Measurements from ENCODE around the gene MS4A10. TPM values are rescaled to one million over a fixed set of nuclear protein-coding genes. Genes with fewer than 3 reads are reported as not detected.

Gene MS4A10
- total RNA-seq = not detected

GRCh38 chr11:60785136-60785535 lies at the start of gene MS4A10:
Gene MS4A10, plus strand, starts transcription at chr11:60785333. Its CDS starts 5,003 bp downstream, at chr11:60790336.
- H3K9me3 Mint-ChIP-seq = no peaks in the 10 kb centered on the region
- no peak for DNase-seq
- no peak for ATAC-seq (replicated peaks in 1 of 2)
- no peaks in the 10 kb centered on the region for H3K36me3 Mint-ChIP-seq (ENCODE audit: insufficient read depth in 2 of 2)
- no peak within 1 kb of the TSS for H3K27ac Mint-ChIP-seq
- no peaks in the 10 kb centered on the region for H3K4me1 Mint-ChIP-seq (ENCODE audit: low read depth)
- no peak within 1 kb of the TSS for H3K4me3 Mint-ChIP-seq
- no peaks in the 10 kb centered on the region for H3K27me3 Mint-ChIP-seq (ENCODE audit: low read depth)

GRCh38 chr11:60739114-60739513 lies 46.0 kb upstream of the MS4A10 start:
- Mint-ChIP-seq H3K36me3 (ENCODE audit: insufficient read depth in 2 of 2) (no peaks in the 10 kb centered on the region), H3K4me3 (no peak overlapping the region), H3K4me1 (ENCODE audit: low read depth) (no peaks in the 10 kb centered on the region), H3K9me3 (no peaks in the 10 kb centered on the region), H3K27ac (no peak overlapping the region), H3K27me3 (ENCODE audit: low read depth) (peaks cover 16% of the 10 kb centered on the region)
- no peak for DNase-seq
- ATAC-seq (replicated peaks in 1 of 2) = no peak

DNA sequence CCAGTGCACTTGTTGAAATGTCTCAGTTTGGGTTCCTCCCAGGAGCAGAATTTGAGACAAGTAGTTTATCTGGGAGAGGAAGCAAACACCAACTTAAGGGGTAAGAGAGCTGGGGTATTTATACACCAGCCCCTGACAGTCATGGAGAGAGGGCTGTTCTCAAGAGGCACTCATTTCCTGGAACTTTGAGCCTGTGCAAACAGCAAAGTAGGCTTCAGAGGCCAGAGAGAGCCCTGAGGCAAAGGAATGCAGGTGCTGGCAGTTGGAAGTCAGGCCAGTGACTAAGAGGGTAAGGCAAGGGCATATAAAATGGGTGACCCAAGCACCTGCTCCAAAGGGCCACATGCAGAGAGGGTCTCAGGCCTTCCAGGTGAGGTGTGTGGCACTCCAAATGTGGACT lies 44.6 kb upstream of the MS4A10 start:
- no peaks in the 10 kb centered on the region for H3K4me1 Mint-ChIP-seq (ENCODE audit: low read depth)
- H3K9me3 Mint-ChIP-seq = no peaks in the 10 kb centered on the region
- DNase-seq (no peak), ATAC-seq (replicated peaks in 1 of 2) (no peak)
- H3K27me3 Mint-ChIP-seq (ENCODE audit: low read depth) = peaks cover 16% of the 10 kb centered on the region
- no peaks in the 10 kb centered on the region for H3K36me3 Mint-ChIP-seq (ENCODE audit: insufficient read depth in 2 of 2)
- no peak overlapping the region for H3K4me3 Mint-ChIP-seq
- H3K27ac Mint-ChIP-seq = no peak overlapping the region

DNA sequence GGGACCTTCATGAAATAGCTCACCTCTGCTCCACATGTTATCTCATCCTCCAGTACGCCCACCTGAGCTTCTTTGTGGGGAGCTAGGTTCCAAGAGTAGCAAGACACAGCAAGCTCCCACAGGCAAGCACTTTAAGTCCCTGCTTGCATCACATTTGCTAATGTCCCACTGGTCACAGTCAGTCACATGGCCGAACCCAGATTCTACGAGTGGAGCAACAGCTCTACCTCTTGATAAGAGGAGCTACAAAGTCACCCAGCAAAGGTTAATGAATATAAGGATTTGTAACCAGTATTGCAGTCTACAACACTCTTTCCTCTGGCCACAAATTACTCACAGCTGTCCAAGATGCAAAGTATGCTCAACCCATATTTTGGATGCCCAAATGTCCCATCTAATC lies 43.7 kb upstream of the MS4A10 start:
- peaks cover 16% of the 10 kb centered on the region for H3K27me3 Mint-ChIP-seq (ENCODE audit: low read depth)
- no peaks in the 10 kb centered on the region for H3K36me3 Mint-ChIP-seq (ENCODE audit: insufficient read depth in 2 of 2)
- H3K4me3 Mint-ChIP-seq = no peak overlapping the region
- no peaks in the 10 kb centered on the region for H3K9me3 Mint-ChIP-seq
- H3K27ac Mint-ChIP-seq = no peak overlapping the region
- no peaks in the 10 kb centered on the region for H3K4me1 Mint-ChIP-seq (ENCODE audit: low read depth)
- ATAC-seq (replicated peaks in 1 of 2) = no peak
- DNase-seq = no peak

DNA sequence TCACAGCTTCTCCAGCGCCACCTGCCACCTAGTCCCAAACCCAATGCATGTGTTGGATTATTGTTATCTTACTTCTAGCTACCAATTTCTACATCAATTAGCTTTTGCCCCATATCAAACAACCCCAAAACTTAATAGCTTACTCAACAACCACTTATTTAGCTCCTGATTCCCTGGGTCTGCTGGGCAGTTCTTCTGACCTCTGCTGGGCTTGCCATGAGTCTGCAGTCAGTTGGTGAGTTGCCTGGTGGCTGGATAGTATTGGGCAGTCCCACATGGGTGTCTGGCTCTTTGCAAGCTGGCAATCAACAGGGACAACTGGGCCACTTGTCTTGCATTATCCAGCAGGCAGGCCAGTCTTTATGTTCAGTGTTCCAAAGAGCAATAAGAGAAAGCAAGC lies 42.1 kb upstream of the MS4A10 start:
- Mint-ChIP-seq H3K36me3 (ENCODE audit: insufficient read depth in 2 of 2) (no peaks in the 10 kb centered on the region), H3K4me1 (ENCODE audit: low read depth) (no peaks in the 10 kb centered on the region), H3K4me3 (no peak overlapping the region), H3K9me3 (peaks cover 0 to 3% of the 10 kb centered on the region in 2 donors), H3K27ac (no peak overlapping the region), H3K27me3 (ENCODE audit: low read depth) (peaks cover 9% of the 10 kb centered on the region)
- ATAC-seq (replicated peaks in 1 of 2) = no peak
- DNase-seq = no peak

- Mint-ChIP-seq H3K27me3 (ENCODE audit: low read depth) (no peaks in the 10 kb centered on the region), H3K4me3 (no peak overlapping the region), H3K27ac (no peak overlapping the region), H3K4me1 (ENCODE audit: low read depth) (no peaks in the 10 kb centered on the region), H3K36me3 (ENCODE audit: insufficient read depth in 2 of 2) (no peaks in the 10 kb centered on the region), H3K9me3 (peaks cover 0 to 3% of the 10 kb centered on the region in 2 donors)
- no peak for ATAC-seq (replicated peaks in 1 of 2)
- DNase-seq = no peak
Measured at GRCh38 chr11:60744114-60744513, 41.0 kb upstream of the MS4A10 start.

GRCh38 chr11:60747359-60747873 lies 37.7 kb upstream of the MS4A10 start:
- no peaks in the 10 kb centered on the region for H3K36me3 Mint-ChIP-seq (ENCODE audit: insufficient read depth in 2 of 2)
- H3K9me3 Mint-ChIP-seq = peaks cover 0 to 3% of the 10 kb centered on the region in 2 donors
- H3K27me3 Mint-ChIP-seq (ENCODE audit: low read depth) = peaks cover 9% of the 10 kb centered on the region
- H3K4me3 Mint-ChIP-seq = no peak overlapping the region
- no peak overlapping the region for H3K27ac Mint-ChIP-seq
- H3K4me1 Mint-ChIP-seq (ENCODE audit: low read depth) = no peaks in the 10 kb centered on the region
- ATAC-seq (replicated peaks in 1 of 2) = no peak
- DNase-seq = no peak

GRCh38 chr11:60748225-60748624 lies 36.9 kb upstream of the MS4A10 start:
- no peak for DNase-seq
- peaks cover 0 to 3% of the 10 kb centered on the region in 2 donors for H3K9me3 Mint-ChIP-seq
- H3K4me1 Mint-ChIP-seq (ENCODE audit: low read depth) = no peaks in the 10 kb centered on the region
- H3K27me3 Mint-ChIP-seq (ENCODE audit: low read depth) = peaks cover 12% of the 10 kb centered on the region
- H3K36me3 Mint-ChIP-seq (ENCODE audit: insufficient read depth in 2 of 2) = no peaks in the 10 kb centered on the region
- ATAC-seq (replicated peaks in 1 of 2) = no peak
- no peak overlapping the region for H3K27ac Mint-ChIP-seq
- H3K4me3 Mint-ChIP-seq = no peak overlapping the region

GRCh38 chr11:60748821-60749220 lies 36.3 kb upstream of the MS4A10 start:
- no peak overlapping the region for H3K27ac Mint-ChIP-seq
- no peaks in the 10 kb centered on the region for H3K36me3 Mint-ChIP-seq (ENCODE audit: insufficient read depth in 2 of 2)
- no peak for ATAC-seq (replicated peaks in 1 of 2)
- peaks cover 0 to 3% of the 10 kb centered on the region in 2 donors for H3K9me3 Mint-ChIP-seq
- no peak for DNase-seq
- H3K27me3 Mint-ChIP-seq (ENCODE audit: low read depth) = peaks cover 12% of the 10 kb centered on the region
- H3K4me3 Mint-ChIP-seq = no peak overlapping the region
- H3K4me1 Mint-ChIP-seq (ENCODE audit: low read depth) = no peaks in the 10 kb centered on the region

- H3K4me3 Mint-ChIP-seq = no peak overlapping the region
- no peaks in the 10 kb centered on the region for H3K36me3 Mint-ChIP-seq (ENCODE audit: insufficient read depth in 2 of 2)
- no peak overlapping the region for H3K27ac Mint-ChIP-seq
- peaks cover 0 to 3% of the 10 kb centered on the region in 2 donors for H3K9me3 Mint-ChIP-seq
- H3K27me3 Mint-ChIP-seq (ENCODE audit: low read depth) = peaks cover 12% of the 10 kb centered on the region
- ATAC-seq (replicated peaks in 1 of 2) = no peak
- no peaks in the 10 kb centered on the region for H3K4me1 Mint-ChIP-seq (ENCODE audit: low read depth)
- no peak for DNase-seq
Measured at GRCh38 chr11:60750911-60751310, 34.2 kb upstream of the MS4A10 start.

- Mint-ChIP-seq H3K27ac (no peak overlapping the region), H3K36me3 (ENCODE audit: insufficient read depth in 2 of 2) (no peaks in the 10 kb centered on the region), H3K4me3 (no peak overlapping the region), H3K4me1 (ENCODE audit: low read depth) (no peaks in the 10 kb centered on the region), H3K9me3 (no peaks in the 10 kb centered on the region), H3K27me3 (ENCODE audit: low read depth) (peaks cover 17% of the 10 kb centered on the region)
- DNase-seq = no peak
- ATAC-seq (replicated peaks in 1 of 2) = no peak
Measured at GRCh38 chr11:60753309-60753708, 31.8 kb upstream of the MS4A10 start.

- Mint-ChIP-seq H3K4me1 (ENCODE audit: low read depth) (no peaks in the 10 kb centered on the region), H3K36me3 (ENCODE audit: insufficient read depth in 2 of 2) (no peaks in the 10 kb centered on the region), H3K27ac (no peak overlapping the region), H3K4me3 (no peak overlapping the region), H3K9me3 (no peaks in the 10 kb centered on the region), H3K27me3 (ENCODE audit: low read depth) (peaks cover 32% of the 10 kb centered on the region)
- ATAC-seq (replicated peaks in 1 of 2) (no peak), DNase-seq (no peak)
Measured at GRCh38 chr11:60754887-60755286, 30.2 kb upstream of the MS4A10 start.

DNA sequence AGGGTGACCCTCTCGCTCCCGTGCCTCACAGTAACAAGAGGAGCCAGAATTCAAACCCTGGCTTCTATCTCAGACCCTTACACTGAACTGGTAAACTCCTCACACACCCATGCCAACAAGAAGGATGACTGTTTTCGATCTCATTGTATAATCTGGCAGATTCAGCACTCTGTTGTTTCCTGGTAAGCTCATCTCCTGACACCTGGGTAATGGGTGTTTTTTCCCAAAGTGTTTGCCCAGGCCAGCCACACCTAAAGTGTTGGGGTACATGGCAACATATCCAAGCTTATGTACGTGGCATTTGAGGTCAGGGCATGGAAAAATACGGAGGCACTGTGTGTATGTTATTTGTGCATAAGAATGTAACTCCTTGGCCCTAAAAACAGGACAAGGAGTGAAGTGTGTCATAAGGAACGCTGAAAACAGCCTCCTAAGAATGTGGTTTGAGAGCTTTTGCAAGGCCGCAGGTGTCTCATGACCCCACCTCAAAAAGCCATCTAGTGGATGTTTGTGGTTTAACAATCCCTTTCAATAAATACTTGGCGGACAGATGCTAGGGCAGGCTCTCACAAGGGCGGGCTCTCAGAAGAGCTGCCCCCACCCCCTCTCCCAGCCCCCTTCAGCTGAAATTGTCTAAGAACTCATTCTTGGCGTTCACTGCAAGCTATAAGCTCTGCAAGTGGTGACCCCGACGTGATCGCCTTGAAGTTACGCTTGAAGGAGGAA lies 28.7 kb upstream of the MS4A10 start, which contains the start of gene MS4A15:
MS4A15 (plus strand) TSS at position 561 of the 726 bp plus-strand sequence. CDS start 6,867 bp downstream, outside the sequence.
- Mint-ChIP-seq H3K36me3 (ENCODE audit: insufficient read depth in 2 of 2) (no peaks in the 10 kb centered on the region), H3K9me3 (no peaks in the 10 kb centered on the region), H3K27me3 (ENCODE audit: low read depth) (peaks cover 42% of the 10 kb centered on the region), H3K27ac (no peak within 1 kb of the TSS), H3K4me3 (no peak within 1 kb of the TSS), H3K4me1 (ENCODE audit: low read depth) (no peaks in the 10 kb centered on the region)
- ATAC-seq (replicated peaks in 1 of 2) = peak in 1 of 2 donors; percentile 43
- DNase-seq = no peak
